Activated CD8-positive, alpha-beta T cell treated with anti-CD3 and anti-CD28 coated beads for 36 hours (primary cell): ENCODE results near the gene OLIG3. TPM values are rescaled to one million over a fixed set of nuclear protein-coding genes. Genes with fewer than 3 reads are reported as not detected.

Source experiments
- ATAC-seq: fragments of 200-7000 bp; cut with Tn5 transposase; one replicate; pipeline ENCODE4 v1.10.0; 2021; ENCODE audit warnings: mild to moderate bottlenecking, moderate library complexity
- CTCF ChIA-PET: fragments of 350-600 bp; sonication (Branson Sonifier 250); formaldehyde crosslinking; loops from one replicate; lab custom pipeline; 2021; ENCODE audit warnings: antibody characterized with exemption; lab: Charles Lee
- POLR2A ChIA-PET: fragments of 350-600 bp; sonication (Branson Sonifier 250); formaldehyde crosslinking; loops from one replicate; lab custom pipeline; 2021; ENCODE audit warnings: antibody characterized with exemption; lab: Charles Lee
- DNase-seq: peaks from one replicate; pipeline ENCODE4 v3.0.0-alpha.2; 2020
- H3K27ac Mint-ChIP-seq: one replicate; pipeline ENCODE4 v1.8.0; 2021; ENCODE audit warnings: mild to moderate bottlenecking, mixed read lengths
- H3K27me3 Mint-ChIP-seq: one replicate; pipeline ENCODE4 v1.8.0; 2021; ENCODE audit warnings: mixed read lengths
- H3K36me3 Mint-ChIP-seq: one replicate; pipeline ENCODE4 v1.8.0; 2021; ENCODE audit warnings: low read depth, mixed read lengths
- H3K4me1 Mint-ChIP-seq: one replicate; pipeline ENCODE4 v1.8.0; 2021; ENCODE audit warnings: low read depth, mixed read lengths
- H3K4me3 Mint-ChIP-seq: one replicate; pipeline ENCODE4 v1.8.0; 2021; ENCODE audit warnings: mild to moderate bottlenecking, moderate library complexity, mixed read lengths
- H3K9me3 Mint-ChIP-seq: one replicate; pipeline ENCODE4 v1.8.0; 2021; ENCODE audit warnings: mixed read lengths
- intact Hi-C: fragments of 100-400 bp; cut with micrococcal nuclease; formaldehyde crosslinking; loops from one replicate; pipeline ENCODE4 v1.10.0; 2022
- total RNA-seq, 2 experiments: library from RNA; stranded (reverse); gene quantifications; one replicate each; pipeline ENCODE4 v1.2.3, GENCODE V29; 2021
- TF ChIP-seq, protein P1 (sequence below): fragments of 200-600 bp; IDR thresholded peaks from one replicate; pipeline ENCODE4 v1.8.0; 2022; ENCODE audit warnings: antibody characterized with exemption, mild to moderate bottlenecking

The OLIG3 gene
- total RNA-seq, 2 experiments from 2014 or later: 0.61 to 0.67 TPM

GRCh38 chr6:137520520-137520919 lies 26.3 kb upstream of the OLIG3 start:
- ChIA-PET CTCF (no interaction called here), POLR2A (no interaction called here)
- TF ChIP-seq, protein P1, sequence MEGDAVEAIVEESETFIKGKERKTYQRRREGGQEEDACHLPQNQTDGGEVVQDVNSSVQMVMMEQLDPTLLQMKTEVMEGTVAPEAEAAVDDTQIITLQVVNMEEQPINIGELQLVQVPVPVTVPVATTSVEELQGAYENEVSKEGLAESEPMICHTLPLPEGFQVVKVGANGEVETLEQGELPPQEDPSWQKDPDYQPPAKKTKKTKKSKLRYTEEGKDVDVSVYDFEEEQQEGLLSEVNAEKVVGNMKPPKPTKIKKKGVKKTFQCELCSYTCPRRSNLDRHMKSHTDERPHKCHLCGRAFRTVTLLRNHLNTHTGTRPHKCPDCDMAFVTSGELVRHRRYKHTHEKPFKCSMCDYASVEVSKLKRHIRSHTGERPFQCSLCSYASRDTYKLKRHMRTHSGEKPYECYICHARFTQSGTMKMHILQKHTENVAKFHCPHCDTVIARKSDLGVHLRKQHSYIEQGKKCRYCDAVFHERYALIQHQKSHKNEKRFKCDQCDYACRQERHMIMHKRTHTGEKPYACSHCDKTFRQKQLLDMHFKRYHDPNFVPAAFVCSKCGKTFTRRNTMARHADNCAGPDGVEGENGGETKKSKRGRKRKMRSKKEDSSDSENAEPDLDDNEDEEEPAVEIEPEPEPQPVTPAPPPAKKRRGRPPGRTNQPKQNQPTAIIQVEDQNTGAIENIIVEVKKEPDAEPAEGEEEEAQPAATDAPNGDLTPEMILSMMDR: no peak
- H3K36me3 Mint-ChIP-seq: peaks cover 2% of the 10 kb centered on the region
- H3K27me3 Mint-ChIP-seq: peaks cover 41% of the 10 kb centered on the region
- peaks cover 5% of the 10 kb centered on the region for H3K9me3 Mint-ChIP-seq
- H3K4me1 Mint-ChIP-seq: peaks cover 6% of the 10 kb centered on the region
- ATAC-seq (no peak), DNase-seq (no peak)
- intact Hi-C loops: no loop called here
- H3K27ac Mint-ChIP-seq: no peak overlapping the region
- H3K4me3 Mint-ChIP-seq: no peak overlapping the region

GRCh38 chr6:137519629-137520176 lies 25.5 kb upstream of the OLIG3 start:
- no peak overlapping the region for H3K27ac Mint-ChIP-seq
- ChIA-PET POLR2A (no interaction called here), CTCF (no interaction called here)
- no peaks in the 10 kb centered on the region for H3K36me3 Mint-ChIP-seq
- TF ChIP-seq, protein P1: no peak
- ATAC-seq: no peak
- H3K9me3 Mint-ChIP-seq: no peaks in the 10 kb centered on the region
- no peak overlapping the region for H3K4me3 Mint-ChIP-seq
- intact Hi-C loops: no loop called here
- no peak for DNase-seq
- H3K4me1 Mint-ChIP-seq: peaks cover 6% of the 10 kb centered on the region
- H3K27me3 Mint-ChIP-seq: peaks cover 43% of the 10 kb centered on the region

GRCh38 chr6:137518386-137518983 lies 24.3 kb upstream of the OLIG3 start:
- DNase-seq (no peak), ATAC-seq (no peak)
- H3K36me3 Mint-ChIP-seq: no peaks in the 10 kb centered on the region
- H3K9me3 Mint-ChIP-seq: no peaks in the 10 kb centered on the region
- CTCF ChIA-PET: interaction anchor here (0.9 kb wide), 1 partner anchor 52 kb away, joined by 3 read pairs; no protein-coding TSS in a partner anchor
- no peak overlapping the region for H3K4me3 Mint-ChIP-seq
- TF ChIP-seq, protein P1: no peak
- POLR2A ChIA-PET: no interaction called here
- H3K4me1 Mint-ChIP-seq: peaks cover 6% of the 10 kb centered on the region
- H3K27me3 Mint-ChIP-seq: peaks cover 49% of the 10 kb centered on the region
- intact Hi-C loops: no loop called here
- H3K27ac Mint-ChIP-seq: no peak overlapping the region

- Mint-ChIP-seq H3K36me3 (no peaks in the 10 kb centered on the region), H3K4me1 (peaks cover 2% of the 10 kb centered on the region), H3K4me3 (no peak overlapping the region), H3K9me3 (peaks cover 5% of the 10 kb centered on the region), H3K27ac (no peak overlapping the region), H3K27me3 (peaks cover 59% of the 10 kb centered on the region)
- ChIA-PET POLR2A (no interaction called here), CTCF (interaction anchor here (0.7 to 1.1 kb wide), 2 partner anchors 128 to 165 kb away, joined by 3 read pairs; no protein-coding TSS in a partner anchor)
- no peak for ATAC-seq
- DNase-seq: no peak
- intact Hi-C loops: no loop called here
- TF ChIP-seq, protein P1: no peak
Observed at GRCh38 chr6:137514418-137514817, 20.2 kb upstream of the OLIG3 start.
